Lower leg skin (tissue), 3 donors: ENCODE results near the gene CDR2.
"Not testable (repeated sequence)": the region's sequence is repeated elsewhere in the genome, so short reads cannot be mapped to it uniquely, and the experiment has no call there.

Experiments used
- CTCF ChIP-seq, 3 donors: fragments of 450-650 bp; IDR thresholded peaks; one replicate each; pipeline ENCODE4 v1.5.1; 2016; ENCODE audit warnings: antibody characterized with exemption in 3 of 3, mild to moderate bottlenecking in 3 of 3, moderate library complexity in 2 of 3
- POLR2A ChIP-seq, 2 donors: fragments of 450-650 bp; IDR thresholded peaks; one replicate each; pipeline ENCODE4 v1.6.1; 2016 to 2017; ENCODE audit warnings: antibody characterized with exemption in 2 of 2, mild to moderate bottlenecking in 1 of 2, moderate library complexity in 1 of 2

- TF ChIP-seq POLR2A, CTCF (IDR thresholded peaks at IDR 0.05): not testable (repeated sequence)
Measured at GRCh38 chr16:22351017-22351416, 23.4 kb downstream of the CDR2 start.
